A172 (cell line): ENCODE results near the gene GJA10. TPM values are rescaled to one million over a fixed set of nuclear protein-coding genes. Genes with fewer than 3 reads are reported as not detected.
A peak's percentile ranks its signal among the peaks of the same experiment; 100 is the strongest.
"Not testable (repeated sequence)": the region's sequence is repeated elsewhere in the genome, so short reads cannot be mapped to it uniquely, and the experiment has no call there.

ENCODE experiments used
- DNase-seq: peaks from one replicate; pipeline ENCODE4 v3.0.0-alpha.2; 2015; ENCODE audit warnings: low spot score
- total RNA-seq: library from RNA; depleted of rRNA; stranded (reverse); fragments of >200 nt; shearing (Covaris generic); gene quantifications from 2 replicates; pipeline ENCODE4 v1.2.3, GENCODE V29; 2014; rRNA removed

Gene GJA10
- not detected in 2 replicates for total RNA-seq

DNA sequence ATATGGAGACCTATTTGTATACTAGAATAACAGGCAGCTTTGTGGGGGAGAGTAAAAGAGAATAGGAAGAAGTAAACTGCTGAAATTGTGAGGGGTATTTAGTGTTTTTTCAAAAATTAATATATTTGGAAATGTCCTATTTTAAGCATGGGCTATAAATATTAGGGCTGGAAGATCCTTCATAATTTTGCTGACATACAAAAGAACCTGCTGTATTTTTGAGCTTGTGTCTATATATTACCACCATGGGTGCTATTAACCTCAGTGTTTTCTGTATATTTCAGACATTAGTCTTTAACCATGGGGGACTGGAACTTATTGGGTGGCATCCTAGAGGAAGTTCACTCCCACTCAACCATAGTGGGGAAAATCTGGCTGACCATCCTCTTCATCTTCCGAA is at the start of gene GJA10:
GJA10 (plus strand) TSS at position 301 of the 400 bp plus-strand sequence; CDS start at position 301, 0 bp downstream.
- DNase-seq = no peak

DNA sequence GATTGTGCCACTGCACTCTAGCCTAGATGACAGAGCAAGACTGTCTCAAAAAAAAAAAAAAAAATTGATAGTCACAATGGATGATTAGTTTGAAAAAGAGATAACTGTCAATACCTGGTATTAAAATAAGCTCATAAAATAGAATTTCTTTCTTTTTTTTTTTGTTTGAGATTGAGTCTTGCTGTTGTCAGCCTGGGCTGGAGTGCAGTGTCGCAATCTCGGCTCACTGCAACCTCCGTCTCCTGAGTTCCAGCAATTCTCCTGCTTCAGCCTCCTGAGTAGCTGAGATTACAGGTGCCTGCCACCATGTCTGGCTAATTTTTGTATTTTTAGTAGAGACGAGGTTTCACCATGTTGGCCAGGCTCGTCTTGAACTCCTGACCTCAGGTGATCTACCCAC is 46.8 kb upstream of the GJA10 start:
- not testable (repeated sequence) for DNase-seq

DNA sequence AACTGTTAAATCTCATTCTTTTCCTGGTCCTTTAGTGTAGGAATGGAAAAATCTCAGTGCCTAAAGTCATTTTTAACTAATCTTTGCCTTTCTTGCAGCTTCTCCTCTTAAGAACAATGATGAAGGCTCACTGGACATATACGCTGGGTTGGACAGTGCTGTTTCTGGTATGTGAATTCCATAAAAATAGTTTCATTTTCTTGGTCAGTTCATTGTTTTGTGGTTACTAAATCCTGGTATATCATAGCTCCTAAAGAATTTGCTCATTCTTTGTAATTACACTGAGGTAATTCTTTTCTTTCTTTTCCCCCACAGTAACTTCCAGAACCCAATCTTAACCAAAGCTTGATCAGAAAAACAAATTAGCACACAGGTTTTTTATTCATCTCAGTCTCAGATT is 41.2 kb upstream of the GJA10 start:
- DNase-seq = no peak

DNA sequence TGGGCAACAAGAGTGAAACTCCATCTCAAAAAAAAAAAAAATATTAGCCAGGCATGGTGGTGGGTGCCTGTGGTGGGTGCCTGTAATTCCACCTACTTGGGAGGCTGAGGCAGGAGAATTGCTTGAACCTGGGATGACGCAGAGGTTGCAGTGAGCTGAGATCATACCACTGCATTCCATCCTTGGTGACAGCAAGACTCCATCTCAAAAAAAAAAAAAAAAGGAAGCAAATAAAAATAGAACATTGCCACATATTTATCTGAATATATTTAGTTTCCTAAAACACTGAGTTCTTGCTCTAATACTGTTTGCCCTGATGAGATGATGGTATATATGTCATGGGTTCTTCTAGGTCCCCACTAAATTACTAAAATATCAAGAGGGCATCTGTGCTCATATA is 36.2 kb upstream of the GJA10 start:
- no peak for DNase-seq

DNA sequence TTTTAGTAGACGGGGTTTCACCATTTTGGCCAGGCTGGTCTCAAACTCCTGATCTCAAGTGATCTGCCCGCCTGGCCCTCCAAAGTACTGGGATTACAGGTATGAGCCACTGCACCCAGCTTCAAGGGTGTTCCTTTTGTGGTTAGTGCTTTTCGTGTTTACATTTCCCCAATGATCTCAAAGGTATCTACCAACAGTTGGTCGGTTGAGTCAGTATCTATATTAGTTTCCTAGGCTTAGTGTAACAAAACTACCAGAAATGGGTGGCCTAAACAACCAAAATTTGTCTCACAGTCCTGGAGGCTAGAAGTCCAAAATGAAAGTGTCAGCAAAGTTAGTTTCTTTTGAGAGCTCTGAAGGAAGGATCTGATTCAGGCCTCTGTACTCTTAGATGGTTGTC is 34.5 kb upstream of the GJA10 start:
- DNase-seq = no peak

DNA sequence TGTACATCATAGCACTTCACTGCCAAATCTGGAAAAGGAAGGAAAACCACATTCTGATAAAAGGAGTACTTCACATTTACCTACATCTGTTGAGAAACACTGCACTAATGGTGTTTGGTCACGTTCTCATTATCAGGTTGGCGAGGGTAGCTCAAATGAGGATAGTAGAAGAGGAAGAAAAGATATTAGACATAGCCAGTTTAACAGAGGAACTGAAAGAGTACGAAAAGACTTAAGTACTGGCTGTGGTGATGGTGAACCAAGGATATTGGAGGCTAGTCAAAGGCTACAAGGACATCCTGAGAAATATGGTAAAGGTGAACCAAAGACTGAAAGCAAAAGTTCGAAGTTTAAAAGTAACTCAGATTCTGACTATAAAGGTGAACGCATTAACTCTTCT is 32.0 kb upstream of the GJA10 start:
- no peak for DNase-seq

DNA sequence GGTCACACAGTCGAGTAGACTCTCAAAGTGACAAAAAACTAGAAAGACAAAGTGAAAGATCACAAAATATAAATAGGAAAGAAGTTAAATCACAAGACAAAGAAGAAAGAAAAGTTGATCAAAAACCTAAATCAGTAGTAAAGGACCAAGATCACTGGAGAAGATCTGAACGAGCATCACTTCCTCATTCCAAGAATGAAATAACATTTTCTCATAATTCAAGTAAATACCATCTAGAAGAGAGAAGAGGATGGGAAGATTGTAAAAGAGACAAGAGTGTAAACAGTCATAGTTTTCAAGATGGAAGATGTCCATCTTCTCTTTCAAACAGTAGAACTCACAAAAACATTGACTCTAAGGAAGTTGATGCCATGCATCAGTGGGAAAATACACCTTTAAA is 31.6 kb upstream of the GJA10 start:
- DNase-seq = no peak

DNA sequence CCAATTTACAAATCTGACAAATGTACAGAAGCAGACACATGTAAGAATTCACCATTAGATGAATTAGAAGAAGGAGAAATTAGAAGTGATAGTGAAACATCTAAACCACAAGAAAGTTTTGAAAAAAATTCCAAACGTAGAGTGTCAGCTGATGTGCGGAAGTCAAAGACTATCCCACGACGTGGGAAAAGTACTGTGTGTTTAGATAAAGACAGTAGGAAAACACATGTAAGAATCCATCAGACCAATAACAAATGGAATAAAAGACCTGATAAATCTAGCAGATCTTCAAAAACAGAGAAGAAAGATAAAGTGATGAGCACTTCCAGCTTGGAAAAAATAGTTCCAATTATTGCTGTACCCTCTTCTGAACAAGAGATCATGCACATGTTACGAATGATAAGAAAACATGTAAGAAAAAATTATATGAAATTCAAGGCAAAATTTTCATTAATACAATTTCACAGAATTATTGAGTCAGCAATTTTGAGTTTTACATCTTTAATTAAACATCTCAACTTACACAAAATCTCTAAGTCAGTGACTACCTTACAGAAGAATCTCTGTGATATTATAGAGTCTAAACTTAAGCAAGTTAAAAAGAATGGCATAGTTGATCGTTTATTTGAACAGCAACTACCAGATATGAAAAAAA is 28.1 kb upstream of the GJA10 start:
- no peak for DNase-seq

DNA sequence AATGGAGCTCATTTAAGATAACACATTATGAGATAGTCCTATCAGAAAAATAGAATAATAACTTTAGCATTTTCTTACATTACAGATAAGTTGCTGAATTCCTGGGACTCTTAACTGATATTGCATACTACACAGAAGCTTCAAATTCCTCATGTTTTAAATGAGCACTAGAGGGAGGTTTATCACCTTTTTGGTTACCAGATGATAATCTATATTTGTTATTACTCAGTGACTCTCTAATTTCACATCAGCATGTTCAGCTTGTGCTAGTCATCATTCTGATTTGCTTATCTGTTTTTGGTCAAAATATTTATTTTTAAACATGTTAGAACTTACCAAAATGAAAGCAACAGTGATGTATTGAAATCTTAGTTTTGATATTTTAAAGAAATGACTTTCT is 20.5 kb upstream of the GJA10 start:
- DNase-seq = no peak

DNA sequence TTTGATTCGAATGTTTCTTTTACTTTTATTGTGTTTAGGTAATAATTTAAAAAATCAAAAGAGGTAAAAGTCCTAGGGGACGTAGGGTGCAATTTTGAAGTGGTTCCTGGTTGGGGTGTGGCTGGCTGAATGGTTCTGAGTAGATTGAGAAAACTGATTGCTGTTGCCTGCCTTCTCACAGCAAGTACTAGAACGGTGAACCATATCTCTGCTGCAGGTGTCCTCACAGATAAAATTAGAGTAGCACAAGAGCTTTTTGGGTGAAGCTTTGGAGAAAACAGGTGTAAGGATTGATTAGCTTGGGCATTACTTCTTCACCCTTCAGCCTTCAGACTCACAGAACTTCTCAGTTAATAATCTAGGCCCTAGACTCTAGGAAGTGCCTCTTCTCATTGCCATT is 19.8 kb upstream of the GJA10 start:
- no peak for DNase-seq

DNA sequence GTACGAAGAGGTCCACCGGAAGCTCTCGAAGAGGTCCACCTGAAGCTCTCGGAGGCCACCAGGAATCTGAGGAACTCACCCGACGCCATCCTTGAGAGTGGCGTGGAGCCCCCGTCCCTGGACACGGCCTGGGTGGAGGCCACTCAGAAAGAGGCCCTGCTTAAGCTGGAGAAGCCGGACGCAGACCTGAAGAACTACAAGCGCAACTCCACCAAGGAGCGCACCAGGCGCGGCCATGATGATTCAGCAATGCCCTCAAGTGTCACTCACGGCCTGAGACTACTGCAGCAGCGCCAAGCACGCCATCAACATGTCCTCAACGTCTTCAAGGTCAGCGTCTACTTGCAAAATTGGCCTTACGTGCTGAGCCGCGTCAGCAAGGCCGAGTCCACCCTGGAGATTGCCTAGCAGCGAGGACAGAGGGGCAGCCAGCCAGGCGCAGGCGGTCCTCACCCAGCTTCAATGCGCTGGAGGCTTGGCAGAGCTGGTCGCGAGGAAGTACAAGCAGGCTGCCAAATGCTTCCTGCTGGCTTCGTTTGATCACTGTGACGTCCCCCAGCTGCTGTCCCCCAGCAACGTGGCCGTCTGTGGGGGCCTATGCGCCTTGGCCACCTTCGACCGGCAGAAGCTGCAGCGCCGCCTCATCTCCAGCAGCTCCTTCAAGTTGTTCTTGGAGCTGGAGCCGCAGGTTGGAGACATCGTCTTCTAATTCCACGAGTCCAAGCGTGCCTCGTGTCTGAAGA is 7.7 kb upstream of the GJA10 start:
- DNase-seq = no peak

DNA sequence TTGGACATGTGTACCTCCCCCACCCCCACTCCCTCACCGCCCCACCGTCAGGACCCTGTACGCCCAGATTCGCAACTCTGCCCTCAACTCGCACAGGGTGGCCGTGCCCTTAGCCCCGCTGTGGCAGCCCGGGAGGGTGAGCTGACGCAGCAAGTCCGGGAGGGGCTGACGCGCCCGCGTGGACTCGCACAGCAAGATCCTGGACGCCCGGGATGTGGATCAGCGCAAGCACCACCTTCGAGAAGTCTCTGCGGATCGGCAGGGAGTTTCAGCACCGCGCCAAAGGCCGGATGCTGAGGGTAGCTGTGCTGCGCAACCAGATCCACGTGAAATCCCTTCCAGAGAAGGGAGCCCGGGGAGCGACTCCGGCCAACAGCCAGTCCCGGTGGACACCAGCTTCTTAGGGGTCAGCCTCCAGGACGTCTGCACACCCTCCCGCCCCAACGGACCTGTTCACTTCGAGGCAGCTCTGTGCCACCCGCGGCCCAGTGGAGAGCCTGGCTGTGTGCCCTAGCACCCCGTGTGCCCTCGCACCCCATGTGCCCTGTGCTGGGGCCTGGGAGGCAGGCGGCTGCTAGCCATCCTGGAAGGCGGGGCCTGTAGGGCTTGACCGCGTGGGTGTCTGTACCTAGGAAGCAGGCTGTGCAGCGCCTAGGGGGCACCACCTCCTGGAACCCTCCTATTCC is 6.7 kb upstream of the GJA10 start:
- no peak for DNase-seq

DNA sequence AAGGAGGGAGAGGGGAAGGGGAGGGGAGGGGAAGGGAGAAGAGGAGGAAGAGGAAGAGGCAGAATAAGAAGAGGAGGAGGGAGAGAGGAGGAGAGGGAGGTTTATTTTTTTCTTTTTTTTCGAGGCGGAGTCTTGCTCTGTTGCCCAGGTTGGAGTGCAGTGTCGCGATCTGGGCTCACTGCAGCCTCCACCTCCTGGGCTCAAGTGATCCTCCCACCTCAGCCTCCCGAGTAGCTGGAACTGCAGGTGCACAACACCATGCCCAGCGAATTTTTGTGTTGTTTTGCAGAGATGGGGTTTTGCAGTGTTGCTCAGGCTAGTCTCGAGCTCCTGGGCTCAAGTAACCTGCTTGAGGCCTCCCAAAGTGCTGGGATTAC is 6.1 kb upstream of the GJA10 start:
- no peak for DNase-seq

DNA sequence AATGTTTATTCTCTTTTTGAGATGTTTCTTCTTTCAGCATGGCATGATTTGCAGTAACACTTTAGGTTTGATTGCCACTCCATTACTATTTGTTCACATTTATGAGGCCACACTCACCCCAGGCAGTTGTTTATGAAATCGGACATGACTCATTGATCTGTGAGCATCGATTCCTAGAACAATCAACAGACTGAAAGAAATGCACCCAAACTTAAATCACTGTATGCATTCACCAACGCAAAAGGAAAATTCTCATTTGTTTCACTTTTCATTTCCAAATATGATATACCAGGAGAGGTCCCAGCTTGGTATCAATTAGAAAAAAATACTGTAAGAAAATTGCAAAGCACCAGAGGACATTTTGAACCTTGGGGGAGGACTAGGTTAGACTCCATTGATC is 5.4 kb upstream of the GJA10 start:
- no peak for DNase-seq

DNA sequence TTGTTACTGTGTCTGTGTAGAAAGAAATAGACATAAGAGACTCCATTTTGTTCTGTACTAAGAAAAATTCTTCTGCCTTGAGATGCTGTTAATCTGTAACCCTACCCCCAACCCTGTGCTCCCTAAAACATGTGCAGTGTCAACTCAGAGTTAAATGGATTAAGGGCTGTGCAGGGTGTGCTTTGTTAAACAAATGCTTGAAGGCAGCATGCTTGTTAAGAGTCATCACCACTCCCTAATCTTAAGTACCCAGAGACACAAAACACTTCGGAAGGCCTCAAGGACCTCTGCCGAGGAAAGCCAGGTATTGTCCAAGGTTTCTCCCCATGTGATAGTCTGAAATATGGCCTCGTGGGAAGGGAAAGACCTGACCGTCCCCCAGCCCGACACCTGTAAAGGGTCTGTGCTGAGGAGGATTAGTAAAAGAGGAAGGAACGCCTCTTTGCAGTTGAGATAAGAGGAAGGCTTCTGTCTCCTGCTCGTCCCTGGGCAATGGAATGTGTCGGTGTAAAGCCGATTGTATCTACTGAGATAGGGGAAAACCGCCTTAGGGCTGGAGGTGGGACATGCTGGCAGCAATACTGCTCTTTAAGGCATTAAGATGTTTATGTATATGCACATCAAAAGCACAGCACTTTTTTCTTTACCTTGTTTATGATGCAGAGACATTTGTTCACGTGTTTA is 3.3 kb upstream of the GJA10 start:
- DNase-seq = not testable (repeated sequence)

DNA sequence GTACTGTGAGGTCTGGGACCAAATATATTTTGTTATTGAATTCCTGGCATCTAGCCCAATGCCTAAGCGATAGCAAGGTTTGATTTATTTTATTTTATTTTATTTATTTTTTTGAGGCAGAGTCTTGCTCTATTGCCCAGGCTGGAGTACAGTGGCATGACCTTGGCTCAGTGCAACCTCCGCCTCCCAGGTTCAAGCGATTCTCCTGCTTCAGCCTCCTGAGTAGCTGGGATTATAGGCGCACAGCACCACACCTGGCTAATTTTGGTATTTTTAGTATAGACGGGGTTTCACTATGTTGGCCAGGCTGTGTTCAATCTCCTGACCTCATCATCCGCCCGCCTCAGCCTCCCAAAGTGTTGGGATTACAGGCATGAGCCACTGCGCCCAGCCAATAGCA is 1.7 kb upstream of the GJA10 start:
- not testable (repeated sequence) for DNase-seq

DNA sequence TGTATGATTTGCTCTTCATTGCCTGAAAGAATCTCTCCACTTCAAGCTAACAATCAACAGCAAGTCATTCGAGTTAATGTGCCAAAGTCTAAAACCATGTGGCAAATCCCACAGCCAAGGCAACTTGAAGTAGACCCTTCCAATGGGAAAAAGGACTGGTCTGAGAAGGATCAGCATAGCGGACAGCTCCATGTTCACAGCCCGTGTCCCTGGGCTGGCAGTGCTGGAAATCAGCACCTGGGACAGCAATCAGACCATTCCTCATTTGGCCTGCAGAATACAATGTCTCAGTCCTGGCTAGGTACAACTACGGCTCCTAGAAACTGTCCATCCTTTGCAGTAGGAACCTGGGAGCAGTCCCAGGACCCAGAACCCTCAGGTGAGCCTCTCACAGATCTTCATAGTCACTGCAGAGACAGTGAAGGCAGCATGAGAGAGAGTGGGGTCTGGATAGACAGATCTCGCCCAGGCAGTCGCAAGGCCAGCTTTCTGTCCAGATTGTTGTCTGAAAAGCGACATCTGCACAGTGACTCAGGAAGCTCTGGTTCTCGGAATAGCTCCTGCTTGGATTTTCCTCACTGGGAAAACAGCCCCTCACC is 1.1 kb downstream of the GJA10 start:
- peak; percentile 56 for DNase-seq

DNA sequence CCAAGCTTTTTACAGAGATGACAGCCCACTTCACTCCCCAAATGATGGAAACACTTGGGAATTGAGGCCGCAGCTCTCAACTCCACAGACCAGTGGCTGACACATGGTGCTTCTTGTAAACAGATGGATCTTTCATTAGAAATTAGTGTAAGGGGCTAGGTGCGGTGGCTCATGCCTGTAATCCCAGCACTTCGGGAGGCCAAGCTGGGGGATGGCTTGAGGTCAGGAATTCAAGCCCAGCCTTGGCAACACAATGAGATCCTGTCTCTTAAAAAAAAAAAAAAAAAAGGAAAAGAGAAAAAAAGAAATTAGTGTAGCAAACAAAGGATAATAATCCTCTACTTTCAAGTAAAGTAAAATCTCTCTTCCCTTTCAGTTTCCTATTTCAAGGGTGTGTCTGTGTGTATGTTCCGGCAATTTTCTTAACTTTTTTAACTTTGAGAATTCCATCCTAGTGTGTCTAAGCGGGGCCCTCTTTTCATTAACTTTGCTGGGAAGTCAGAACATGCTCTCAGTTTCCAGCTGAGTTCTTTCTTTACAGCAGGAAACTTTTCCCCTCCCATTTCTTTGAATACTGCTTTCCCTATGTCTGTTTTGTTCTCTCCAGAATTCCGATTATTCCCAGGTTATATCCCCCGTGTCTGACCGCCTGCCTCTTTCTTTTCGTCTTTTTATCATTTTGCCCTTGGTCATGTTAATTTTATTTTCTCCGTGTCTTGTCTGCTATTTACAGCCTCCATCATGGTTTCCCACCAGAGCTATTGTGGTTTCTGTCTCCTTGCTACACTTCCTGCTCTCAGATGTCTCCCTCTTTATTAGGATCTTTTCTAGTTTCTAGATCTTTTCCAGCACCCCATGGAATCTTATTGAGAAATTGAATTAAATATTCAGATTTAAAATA is 16.0 kb downstream of the GJA10 start:
- not testable (repeated sequence) for DNase-seq

DNA sequence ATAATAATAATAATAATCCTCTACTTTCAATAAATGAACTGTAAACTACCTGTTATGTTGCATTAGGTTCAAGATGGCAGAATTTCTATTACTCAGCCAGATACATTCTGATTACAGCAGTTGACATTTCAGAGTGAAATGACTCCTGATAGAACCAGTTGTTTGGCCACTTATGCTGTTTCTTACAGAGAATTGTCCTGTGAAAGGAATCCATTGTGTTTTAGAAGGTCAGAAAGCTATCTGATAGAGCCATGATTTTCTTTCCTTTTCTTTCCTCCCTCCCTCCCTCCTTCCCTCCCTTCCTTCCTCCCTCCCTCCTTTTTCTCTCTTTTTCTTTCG is 16.6 kb downstream of the GJA10 start:
- DNase-seq = no peak

DNA sequence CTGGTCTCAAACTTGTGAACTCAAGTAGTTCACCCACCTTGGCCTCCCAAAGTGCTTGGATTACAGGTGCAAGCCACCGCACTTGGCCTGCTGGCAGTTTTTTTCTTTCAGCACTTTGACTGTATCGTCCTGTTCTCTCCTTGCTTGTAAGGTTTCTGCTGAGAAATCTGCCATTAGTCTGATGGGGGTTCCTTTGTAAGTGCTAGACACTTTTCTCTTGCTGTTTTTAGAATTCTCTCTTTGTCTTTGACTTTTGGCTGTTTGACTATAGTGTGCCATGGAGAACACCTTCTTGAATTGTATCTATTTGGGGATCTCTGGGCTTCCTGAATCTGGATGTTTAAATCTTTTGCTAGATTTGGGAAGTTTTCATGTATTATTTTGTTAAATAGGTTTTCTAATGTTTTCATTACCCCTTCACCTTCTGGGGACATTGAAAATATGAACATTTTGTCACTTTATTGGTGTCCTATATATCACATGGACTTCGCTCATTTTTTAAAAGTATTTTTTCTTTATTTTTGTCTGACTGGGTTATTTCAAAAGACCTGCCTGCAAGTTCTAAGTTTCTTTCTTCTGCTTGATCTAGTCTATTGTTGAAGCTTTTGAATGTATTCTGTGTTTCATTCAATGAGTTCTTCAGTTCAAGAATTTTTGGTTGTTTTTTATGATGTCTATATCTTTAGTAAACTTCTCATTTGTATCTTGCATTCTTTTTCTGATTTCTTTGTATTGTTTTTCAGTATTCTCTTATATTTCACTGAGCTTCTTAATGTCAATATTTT is 22.1 kb downstream of the GJA10 start:
- DNase-seq = no peak
